H1 (cell line): ENCODE results near the gene HECTD4.
"Not testable (repeated sequence)": the region's sequence is repeated elsewhere in the genome, so short reads cannot be mapped to it uniquely, and the experiment has no call there.

Experiments
- BACH1 ChIP-seq: IDR thresholded peaks from 2 replicates; pipeline ENCODE4 v1.6.1; 2012; ENCODE audit warnings: low read length, improper control_type of control experiment
- NANOG ChIP-seq: IDR thresholded peaks from 2 replicates; pipeline ENCODE4 v1.6.1; 2011; ENCODE audit warnings: low read length, low read depth, mild to moderate bottlenecking, inconsistent platforms; ENCODE audit not compliant: insufficient read depth, poor library complexity, severe bottlenecking
- POLR2AphosphoS5 ChIP-seq: IDR thresholded peaks from 2 replicates; pipeline ENCODE4 v1.6.1; 2011; ENCODE audit warnings: low read depth, low read length

- TF ChIP-seq NANOG, POLR2AphosphoS5, BACH1: not testable (repeated sequence)
These were observed 271.2 kb downstream of the HECTD4 start for GRCh38 chr12:112110787-112111662.
